Measurements from ENCODE around the gene ASB13. TPM values are rescaled to one million over a fixed set of nuclear protein-coding genes. Genes with fewer than 3 reads are reported as not detected.

ASB13 gene
- total and polyA plus RNA-seq, 2 experiments from 2014 or later = 16.9 to 18.1 TPM

DNA sequence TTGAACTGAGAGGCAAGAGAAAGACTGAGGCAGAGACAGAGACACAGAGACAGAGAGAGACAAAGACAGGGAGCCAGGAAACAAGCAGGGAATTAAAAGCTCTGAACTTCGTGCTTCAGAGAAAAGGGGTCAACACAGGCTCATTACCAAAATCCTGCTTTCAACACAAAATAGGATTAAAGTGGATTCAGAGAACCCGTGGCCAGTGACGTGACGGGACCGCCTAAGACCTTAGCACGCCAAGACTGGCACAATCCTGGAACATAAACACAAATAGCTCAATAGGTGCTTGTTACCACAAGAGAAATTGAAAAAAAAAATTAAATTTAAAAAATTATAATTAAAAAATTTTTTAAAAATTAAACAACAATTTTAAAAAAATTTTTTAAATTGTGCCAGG lies 21.5 kb downstream of the ASB13 start:
- peak overlapping the region; percentile 21 for H3K4me2 ChIP-seq
- no peaks in the 10 kb centered on the region for H3K27me3 ChIP-seq
- TF ChIP-seq, protein P1, sequence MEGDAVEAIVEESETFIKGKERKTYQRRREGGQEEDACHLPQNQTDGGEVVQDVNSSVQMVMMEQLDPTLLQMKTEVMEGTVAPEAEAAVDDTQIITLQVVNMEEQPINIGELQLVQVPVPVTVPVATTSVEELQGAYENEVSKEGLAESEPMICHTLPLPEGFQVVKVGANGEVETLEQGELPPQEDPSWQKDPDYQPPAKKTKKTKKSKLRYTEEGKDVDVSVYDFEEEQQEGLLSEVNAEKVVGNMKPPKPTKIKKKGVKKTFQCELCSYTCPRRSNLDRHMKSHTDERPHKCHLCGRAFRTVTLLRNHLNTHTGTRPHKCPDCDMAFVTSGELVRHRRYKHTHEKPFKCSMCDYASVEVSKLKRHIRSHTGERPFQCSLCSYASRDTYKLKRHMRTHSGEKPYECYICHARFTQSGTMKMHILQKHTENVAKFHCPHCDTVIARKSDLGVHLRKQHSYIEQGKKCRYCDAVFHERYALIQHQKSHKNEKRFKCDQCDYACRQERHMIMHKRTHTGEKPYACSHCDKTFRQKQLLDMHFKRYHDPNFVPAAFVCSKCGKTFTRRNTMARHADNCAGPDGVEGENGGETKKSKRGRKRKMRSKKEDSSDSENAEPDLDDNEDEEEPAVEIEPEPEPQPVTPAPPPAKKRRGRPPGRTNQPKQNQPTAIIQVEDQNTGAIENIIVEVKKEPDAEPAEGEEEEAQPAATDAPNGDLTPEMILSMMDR (IDR thresholded peaks at IDR 0.05; ENCODE audit: poor library complexity) = no peak
- TF ChIP-seq EZH2phosphoT487 (IDR thresholded peaks at IDR 0.05; ENCODE audit: low read depth, severe bottlenecking, unreplicated experiment) (no peak), EZH2 (IDR thresholded peaks at IDR 0.05; ENCODE audit: borderline replicate concordance) (no peak)
- no peak for DNase-seq (ENCODE audit: low spot score)
- H3K27ac ChIP-seq = peak overlapping the region; percentile 67
- peaks cover 25% of the 10 kb centered on the region for H3K4me1 ChIP-seq (ENCODE audit: insufficient read depth)
- H3K4me3 ChIP-seq = no peak overlapping the region
- no peaks in the 10 kb centered on the region for H3K79me2 ChIP-seq
- H3K9me3 ChIP-seq (ENCODE audit: low read depth) = no peaks in the 10 kb centered on the region
- no peaks in the 10 kb centered on the region for H3K36me3 ChIP-seq (replicated peaks; ENCODE audit: insufficient read depth, low read depth)
- no peaks in the 10 kb centered on the region for H4K20me1 ChIP-seq (ENCODE audit: insufficient read depth, poor library complexity, severe bottlenecking)
- no peaks in the 10 kb centered on the region for H3K9me2 ChIP-seq (replicated peaks; ENCODE audit: insufficient read depth)
- H2AFZ ChIP-seq = no peak overlapping the region
- WGBS (ENCODE audit: low lambda C conversion rate, missing lambda C conversion rate) = 94% methylated on average over 6 of the region's 6 CpGs

- peak overlapping the region; percentile 67 for H3K27ac ChIP-seq
- H3K36me3 ChIP-seq (replicated peaks; ENCODE audit: insufficient read depth, low read depth) = no peaks in the 10 kb centered on the region
- WGBS (ENCODE audit: low lambda C conversion rate, missing lambda C conversion rate) = 80% methylated on average over 8 of the region's 8 CpGs
Measured at GRCh38 chr10:5643346-5644067, 22.9 kb downstream of the ASB13 start.

DNA sequence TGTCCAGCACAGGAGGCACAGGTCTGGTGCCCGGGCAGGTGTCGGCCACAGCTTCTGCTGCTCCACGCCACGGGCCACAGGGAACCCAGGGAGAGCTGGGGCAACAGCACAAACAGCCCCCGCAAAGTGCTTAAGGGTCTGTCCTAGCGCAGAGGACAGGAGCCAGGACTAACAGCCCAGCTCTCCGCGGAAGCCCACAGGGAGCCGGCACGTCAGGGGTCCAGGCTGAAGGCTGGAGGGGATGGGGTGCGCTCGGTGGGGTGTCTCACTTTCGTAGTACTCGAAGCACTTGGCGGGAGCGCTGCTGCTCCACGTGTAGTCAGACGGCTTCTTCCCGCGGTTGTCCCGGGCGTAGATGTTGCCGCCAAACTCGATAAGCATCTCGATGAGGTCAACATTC lies 24.9 kb downstream of the ASB13 start:
- H3K79me2 ChIP-seq = no peaks in the 10 kb centered on the region
- H3K4me3 ChIP-seq = no peak overlapping the region
- H3K4me2 ChIP-seq = no peak overlapping the region
- 95% methylated on average over 23 of the region's 25 CpGs for WGBS (ENCODE audit: low lambda C conversion rate, missing lambda C conversion rate)
- no peaks in the 10 kb centered on the region for H3K36me3 ChIP-seq (replicated peaks; ENCODE audit: insufficient read depth, low read depth)
- TF ChIP-seq EZH2phosphoT487 (IDR thresholded peaks at IDR 0.05; ENCODE audit: low read depth, severe bottlenecking, unreplicated experiment) (no peak), EZH2 (IDR thresholded peaks at IDR 0.05; ENCODE audit: borderline replicate concordance) (no peak)
- TF ChIP-seq, protein P1 (IDR thresholded peaks at IDR 0.05; ENCODE audit: poor library complexity) = no peak
- no peaks in the 10 kb centered on the region for H3K9me2 ChIP-seq (replicated peaks; ENCODE audit: insufficient read depth)
- H3K27ac ChIP-seq = no peak overlapping the region
- no peak overlapping the region for H2AFZ ChIP-seq
- no peaks in the 10 kb centered on the region for H3K9me3 ChIP-seq (ENCODE audit: low read depth)
- H3K4me1 ChIP-seq (ENCODE audit: insufficient read depth) = peaks cover 23% of the 10 kb centered on the region
- H3K27me3 ChIP-seq = no peaks in the 10 kb centered on the region
- H4K20me1 ChIP-seq (ENCODE audit: insufficient read depth, poor library complexity, severe bottlenecking) = no peaks in the 10 kb centered on the region
- DNase-seq (ENCODE audit: low spot score) = no peak

More at GRCh38 chr10:5643346-5644067, 22.9 kb downstream of the ASB13 start:
- H3K79me2 ChIP-seq = no peaks in the 10 kb centered on the region
- TF ChIP-seq EZH2 (IDR thresholded peaks at IDR 0.05; ENCODE audit: borderline replicate concordance) (no peak), EZH2phosphoT487 (IDR thresholded peaks at IDR 0.05; ENCODE audit: low read depth, severe bottlenecking, unreplicated experiment) (no peak)
- TF ChIP-seq, protein P1 (IDR thresholded peaks at IDR 0.05; ENCODE audit: poor library complexity) = no peak
- H2AFZ ChIP-seq = no peak overlapping the region
- peak overlapping the region; percentile 10 for H3K4me2 ChIP-seq
- H3K9me2 ChIP-seq (replicated peaks; ENCODE audit: insufficient read depth) = no peaks in the 10 kb centered on the region
- H3K27me3 ChIP-seq = no peaks in the 10 kb centered on the region
- no peaks in the 10 kb centered on the region for H3K9me3 ChIP-seq (ENCODE audit: low read depth)
- no peaks in the 10 kb centered on the region for H4K20me1 ChIP-seq (ENCODE audit: insufficient read depth, poor library complexity, severe bottlenecking)
- H3K4me3 ChIP-seq = no peak overlapping the region
- DNase-seq (ENCODE audit: low spot score) = peak; percentile 16
- peaks cover 25% of the 10 kb centered on the region for H3K4me1 ChIP-seq (ENCODE audit: insufficient read depth)
